OCI-LY1 (cell line): Measurements from ENCODE around the gene ZNF26.

Experiments used
- H2AFZ ChIP-seq: fragments of 200-600 bp; sonication (generic), shearing (Covaris generic); 2 replicates; pipeline ENCODE4 v1.6.0; 2014; ENCODE audit warnings: antibody characterized with exemption, mild to moderate bottlenecking, low read length
- H3F3A ChIP-seq: fragments of 200-600 bp; sonication (generic), shearing (Covaris generic); 2 replicates; pipeline ENCODE4 v1.6.0; 2014; ENCODE audit warnings: mild to moderate bottlenecking, antibody characterized with exemption, low read length, moderate library complexity; ENCODE audit not compliant: insufficient read depth
- H3K27ac ChIP-seq: fragments of 200-600 bp; sonication (generic); 2 replicates; pipeline ENCODE4 v1.5.1; 2014; ENCODE audit warnings: low read length, mixed run types, mild to moderate bottlenecking, low read depth; ENCODE audit not compliant: poor library complexity, severe bottlenecking
- H3K27me3 ChIP-seq: fragments of 200-600 bp; sonication (generic); 2 replicates; pipeline ENCODE4 v1.6.0; 2014; ENCODE audit warnings: antibody characterized with exemption, mild to moderate bottlenecking, low read length, moderate library complexity; ENCODE audit not compliant: insufficient read depth
- H3K36me3 ChIP-seq: fragments of 200-600 bp; sonication (generic); 2 replicates; pipeline ENCODE4 v1.6.1; 2014; ENCODE audit warnings: mild to moderate bottlenecking, antibody characterized with exemption, low read length, moderate library complexity, mixed read lengths; ENCODE audit not compliant: insufficient read depth
- H3K4me1 ChIP-seq: fragments of 200-600 bp; sonication (generic); 2 replicates; pipeline ENCODE4 v1.5.1; 2014; ENCODE audit warnings: mild to moderate bottlenecking, low read length, moderate library complexity; ENCODE audit not compliant: insufficient read depth, severe bottlenecking
- H3K4me2 ChIP-seq: fragments of 200-600 bp; sonication (generic), shearing (Covaris generic); 2 replicates; pipeline ENCODE4 v1.6.1; 2014; ENCODE audit warnings: low read length
- H3K4me3 ChIP-seq: fragments of 200-600 bp; sonication (generic); 2 replicates; pipeline ENCODE4 v1.5.1; 2014; ENCODE audit warnings: low read length, low read depth, mild to moderate bottlenecking, mixed read lengths; ENCODE audit not compliant: poor library complexity, severe bottlenecking
- H3K79me2 ChIP-seq: fragments of 200-600 bp; shearing (Covaris generic); 2 replicates; pipeline ENCODE4 v1.6.1; 2016; ENCODE audit warnings: mixed run types, low read length, mixed read lengths; ENCODE audit not compliant: insufficient read depth
- H3K9ac ChIP-seq: fragments of 200-600 bp; sonication (generic), shearing (Covaris generic); 2 replicates; pipeline ENCODE4 v1.6.1; 2014; ENCODE audit warnings: mild to moderate bottlenecking, low read length, mixed read lengths
- H3K9me2 ChIP-seq: fragments of 200-600 bp; sonication (generic), shearing (Covaris generic); 2 replicates; pipeline ENCODE4 v1.6.1; 2014; ENCODE audit warnings: low read depth, mild to moderate bottlenecking, low read length, mixed read lengths
- H3K9me3 ChIP-seq: fragments of 200-600 bp; shearing (Covaris generic); 2 replicates; pipeline ENCODE4 v1.6.1; 2014; ENCODE audit warnings: low read length, mixed read lengths
- H4K20me1 ChIP-seq: fragments of 200-600 bp; sonication (generic), shearing (Covaris generic); 2 replicates; pipeline ENCODE4 v1.6.0; 2016; ENCODE audit warnings: mild to moderate bottlenecking, low read length; ENCODE audit not compliant: insufficient read depth
- EZH2 ChIP-seq: fragments of 200-600 bp; sonication (generic), shearing (Covaris generic); IDR thresholded peaks from 2 replicates; pipeline ENCODE4 v1.8.0; 2017; ENCODE audit warnings: borderline replicate concordance, mixed run types, mild to moderate bottlenecking, antibody characterized with exemption, low read length, moderate library complexity, mixed read lengths
- TF ChIP-seq, protein P1 (sequence below): fragments of 200-600 bp; sonication (generic), shearing (Covaris generic); IDR thresholded peaks from 2 replicates; pipeline ENCODE4 v1.5.1; 2017; ENCODE audit warnings: mild to moderate bottlenecking, antibody characterized with exemption, low read length, moderate library complexity, mixed read lengths

ZNF26 gene

GRCh38 chr12:133038118-133038709 is 52.0 kb downstream of the ZNF26 start:
- peaks cover 31% of the 10 kb centered on the region for H3K79me2 ChIP-seq
- peaks cover 8% of the 10 kb centered on the region for H3K4me1 ChIP-seq
- peaks cover 50% of the 10 kb centered on the region for H3K9me3 ChIP-seq
- TF ChIP-seq, protein P1, sequence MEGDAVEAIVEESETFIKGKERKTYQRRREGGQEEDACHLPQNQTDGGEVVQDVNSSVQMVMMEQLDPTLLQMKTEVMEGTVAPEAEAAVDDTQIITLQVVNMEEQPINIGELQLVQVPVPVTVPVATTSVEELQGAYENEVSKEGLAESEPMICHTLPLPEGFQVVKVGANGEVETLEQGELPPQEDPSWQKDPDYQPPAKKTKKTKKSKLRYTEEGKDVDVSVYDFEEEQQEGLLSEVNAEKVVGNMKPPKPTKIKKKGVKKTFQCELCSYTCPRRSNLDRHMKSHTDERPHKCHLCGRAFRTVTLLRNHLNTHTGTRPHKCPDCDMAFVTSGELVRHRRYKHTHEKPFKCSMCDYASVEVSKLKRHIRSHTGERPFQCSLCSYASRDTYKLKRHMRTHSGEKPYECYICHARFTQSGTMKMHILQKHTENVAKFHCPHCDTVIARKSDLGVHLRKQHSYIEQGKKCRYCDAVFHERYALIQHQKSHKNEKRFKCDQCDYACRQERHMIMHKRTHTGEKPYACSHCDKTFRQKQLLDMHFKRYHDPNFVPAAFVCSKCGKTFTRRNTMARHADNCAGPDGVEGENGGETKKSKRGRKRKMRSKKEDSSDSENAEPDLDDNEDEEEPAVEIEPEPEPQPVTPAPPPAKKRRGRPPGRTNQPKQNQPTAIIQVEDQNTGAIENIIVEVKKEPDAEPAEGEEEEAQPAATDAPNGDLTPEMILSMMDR, result no peak
- TF ChIP-seq EZH2, result no peak
- no peaks in the 10 kb centered on the region for H3K9me2 ChIP-seq
- no peaks in the 10 kb centered on the region for H3F3A ChIP-seq
- H3K9ac ChIP-seq, result peak overlapping the region; percentile 79
- peak overlapping the region; percentile 66 for H3K27ac ChIP-seq
- peak overlapping the region; percentile 64 for H3K4me2 ChIP-seq
- H3K27me3 ChIP-seq, result no peaks in the 10 kb centered on the region
- no peaks in the 10 kb centered on the region for H4K20me1 ChIP-seq
- peaks cover 51% of the 10 kb centered on the region for H3K36me3 ChIP-seq
- H2AFZ ChIP-seq, result no peak overlapping the region
- peak overlapping the region; percentile 83 for H3K4me3 ChIP-seq

- Histone ChIP-seq H3K9me3 (peaks cover 62% of the 10 kb centered on the region), H3K4me3 (no peak overlapping the region), H2AFZ (no peak overlapping the region), H3F3A (no peaks in the 10 kb centered on the region), H3K27ac (no peak overlapping the region), H3K9ac (no peak overlapping the region), H3K4me1 (no peaks in the 10 kb centered on the region), H3K9me2 (no peaks in the 10 kb centered on the region), H3K4me2 (no peak overlapping the region), H3K36me3 (peaks cover 98% of the 10 kb centered on the region), H3K79me2 (no peaks in the 10 kb centered on the region), H3K27me3 (no peaks in the 10 kb centered on the region), H4K20me1 (no peaks in the 10 kb centered on the region)
- TF ChIP-seq, protein P1, result no peak
- no peak for TF ChIP-seq EZH2
Measured at GRCh38 chr12:133046698-133047097, 60.5 kb downstream of the ZNF26 start.

DNA sequence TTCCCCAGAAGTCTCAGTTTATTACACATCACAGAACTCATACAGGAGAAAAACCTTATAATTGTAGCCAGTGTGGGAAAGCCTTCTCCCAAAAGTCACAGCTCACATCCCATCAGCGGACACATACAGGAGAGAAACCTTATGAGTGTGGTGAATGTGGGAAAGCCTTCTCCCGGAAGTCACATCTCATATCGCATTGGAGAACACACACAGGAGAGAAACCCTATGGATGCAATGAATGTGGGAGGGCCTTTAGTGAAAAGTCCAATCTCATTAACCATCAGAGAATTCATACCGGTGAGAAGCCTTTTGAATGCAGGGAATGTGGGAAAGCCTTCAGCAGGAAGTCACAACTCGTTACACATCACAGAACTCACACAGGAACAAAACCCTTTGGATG is 71.3 kb downstream of the ZNF26 start:
- Histone ChIP-seq H3K9ac (no peak overlapping the region), H4K20me1 (no peaks in the 10 kb centered on the region), H3K9me3 (peaks cover 71% of the 10 kb centered on the region), H3K27ac (no peak overlapping the region), H3F3A (0 out of 2 replicates have a peak, but pooled peaks cover 4% of the 10 kb centered on the region), H3K27me3 (no peaks in the 10 kb centered on the region), H3K4me1 (no peaks in the 10 kb centered on the region), H3K4me2 (no peak overlapping the region), H3K9me2 (no peaks in the 10 kb centered on the region), H3K36me3 (peaks cover 58% of the 10 kb centered on the region), H3K79me2 (no peaks in the 10 kb centered on the region), H3K4me3 (no peak overlapping the region), H2AFZ (no peak overlapping the region)
- TF ChIP-seq EZH2, result no peak
- TF ChIP-seq, protein P1, result no peak
